NCI-H526 treated with DMSO at 0.1 percent for 48 hours (cell line): Measurements from ENCODE around the gene EEF1B2.
"Not testable (repeated sequence)": the region's sequence is repeated elsewhere in the genome, so short reads cannot be mapped to it uniquely, and the experiment has no call there.

ENCODE experiments used
- DNase-seq: peaks from one replicate; lab custom pipeline; 2025; lab: John Stamatoyannopoulos, UW

The EEF1B2 gene

GRCh38 chr2:206159346-206160124, at the start of gene EEF1B2, which contains the start of gene NDUFS1:
TSS of gene EEF1B2 (plus strand) at chr2:206159895. CDS start at chr2:206159980, 85 bp downstream.
TSS of gene NDUFS1 (minus strand) at chr2:206159444. CDS start at chr2:206153678, 5,766 bp downstream.
- peak; percentile 89 for DNase-seq

- DNase-seq, result no peak
Observed at GRCh38 chr2:206112108-206112507, 47.6 kb upstream of the EEF1B2 start.

- no peak for DNase-seq
Observed at GRCh38 chr2:206112846-206113547, 46.7 kb upstream of the EEF1B2 start.

- no peak for DNase-seq
Observed at GRCh38 chr2:206115026-206115578, 44.6 kb upstream of the EEF1B2 start.

- DNase-seq, result no peak
Observed at GRCh38 chr2:206116278-206116677, 43.4 kb upstream of the EEF1B2 start.

DNA sequence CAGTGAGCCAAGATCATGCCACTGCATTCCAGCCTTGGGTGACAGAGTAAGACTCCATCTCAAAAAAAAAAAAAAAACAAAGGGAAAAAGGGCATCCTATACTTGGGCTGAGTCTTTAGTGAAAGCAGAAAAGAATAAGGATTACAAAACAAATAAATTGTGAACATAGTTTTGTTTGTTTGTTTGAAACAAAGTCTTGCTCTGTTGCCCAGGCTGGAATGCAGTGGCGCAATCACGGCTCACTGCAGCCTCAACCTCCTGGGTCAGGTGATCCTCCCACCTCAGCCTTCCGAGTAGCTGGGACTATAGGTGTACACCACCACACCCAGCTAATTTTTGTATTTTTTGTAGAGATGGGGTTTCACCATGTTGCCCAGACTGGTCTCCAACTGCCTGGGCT, 37.1 kb upstream of the EEF1B2 start:
- DNase-seq, result not testable (repeated sequence)

GRCh38 chr2:206125901-206126300, 33.8 kb upstream of the EEF1B2 start:
- DNase-seq, result no peak

DNA sequence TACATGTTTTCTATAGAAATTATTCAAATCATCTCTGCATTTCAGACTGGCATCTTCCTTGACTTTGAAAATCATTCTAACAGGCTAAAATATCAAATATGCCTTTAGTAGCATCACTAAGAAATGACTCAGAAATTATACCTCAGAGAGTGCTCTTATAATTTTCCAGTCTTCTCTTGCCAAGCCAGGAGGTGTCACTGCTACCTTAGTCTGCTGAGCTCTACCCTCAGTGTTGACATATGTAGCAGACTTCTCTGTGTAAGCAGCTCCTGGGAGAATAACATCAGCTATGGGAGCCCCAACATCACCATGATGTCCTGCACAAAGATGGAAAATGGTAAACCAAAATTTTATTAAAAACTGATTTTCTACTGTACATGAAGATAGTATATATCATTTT, 32.0 kb upstream of the EEF1B2 start:
- DNase-seq, result no peak

GRCh38 chr2:206143451-206143850, 16.2 kb upstream of the EEF1B2 start:
- no peak for DNase-seq

- DNase-seq, result no peak
Observed at GRCh38 chr2:206144383-206144782, 15.3 kb upstream of the EEF1B2 start.

GRCh38 chr2:206145665-206146064, 14.0 kb upstream of the EEF1B2 start:
- DNase-seq, result no peak

- no peak for DNase-seq
Observed at GRCh38 chr2:206149330-206149729, 10.4 kb upstream of the EEF1B2 start.

- DNase-seq, result no peak
Observed at GRCh38 chr2:206150168-206150567, 9.5 kb upstream of the EEF1B2 start.

DNA sequence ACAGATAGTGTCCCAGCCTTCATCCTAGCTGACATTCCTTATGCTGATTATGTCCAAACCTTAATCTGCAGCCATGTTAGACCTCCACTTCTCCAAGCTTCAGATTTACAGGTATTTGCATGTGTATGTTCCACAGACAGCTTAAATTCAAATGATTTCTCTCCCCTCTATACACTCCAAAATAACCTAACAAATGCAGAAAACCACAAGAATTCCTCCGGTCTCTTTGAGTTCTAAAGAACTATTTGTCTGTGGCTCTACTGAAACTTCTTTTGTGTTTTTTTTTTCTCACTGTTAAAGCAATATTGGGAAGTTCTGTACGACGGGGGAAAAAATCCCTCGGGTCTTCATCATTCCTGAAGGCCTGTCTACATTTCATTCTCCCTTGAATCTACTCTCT, 9.1 kb upstream of the EEF1B2 start:
- DNase-seq, result peak; percentile 14

DNA sequence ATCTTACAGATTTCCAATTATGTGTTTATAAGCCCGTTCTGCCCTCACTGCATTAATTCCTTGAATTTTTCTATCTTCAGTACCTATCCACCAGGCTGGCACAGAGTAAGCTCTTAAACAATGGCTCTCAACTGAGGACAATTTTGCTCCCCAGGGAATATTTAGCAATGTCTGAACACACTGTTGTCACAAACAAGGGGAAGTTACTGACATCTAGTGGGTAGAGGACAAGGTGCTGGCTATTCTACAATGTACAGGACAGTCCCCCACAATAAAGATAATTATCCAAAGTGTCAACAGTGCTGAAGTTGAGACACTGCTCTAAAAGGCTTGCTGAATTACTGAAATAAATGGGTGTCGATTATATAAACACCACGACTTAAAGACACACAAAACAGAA, 5.5 kb upstream of the EEF1B2 start:
- DNase-seq, result no peak

GRCh38 chr2:206157014-206157413, 2.7 kb upstream of the EEF1B2 start:
- not testable (repeated sequence) for DNase-seq

DNA sequence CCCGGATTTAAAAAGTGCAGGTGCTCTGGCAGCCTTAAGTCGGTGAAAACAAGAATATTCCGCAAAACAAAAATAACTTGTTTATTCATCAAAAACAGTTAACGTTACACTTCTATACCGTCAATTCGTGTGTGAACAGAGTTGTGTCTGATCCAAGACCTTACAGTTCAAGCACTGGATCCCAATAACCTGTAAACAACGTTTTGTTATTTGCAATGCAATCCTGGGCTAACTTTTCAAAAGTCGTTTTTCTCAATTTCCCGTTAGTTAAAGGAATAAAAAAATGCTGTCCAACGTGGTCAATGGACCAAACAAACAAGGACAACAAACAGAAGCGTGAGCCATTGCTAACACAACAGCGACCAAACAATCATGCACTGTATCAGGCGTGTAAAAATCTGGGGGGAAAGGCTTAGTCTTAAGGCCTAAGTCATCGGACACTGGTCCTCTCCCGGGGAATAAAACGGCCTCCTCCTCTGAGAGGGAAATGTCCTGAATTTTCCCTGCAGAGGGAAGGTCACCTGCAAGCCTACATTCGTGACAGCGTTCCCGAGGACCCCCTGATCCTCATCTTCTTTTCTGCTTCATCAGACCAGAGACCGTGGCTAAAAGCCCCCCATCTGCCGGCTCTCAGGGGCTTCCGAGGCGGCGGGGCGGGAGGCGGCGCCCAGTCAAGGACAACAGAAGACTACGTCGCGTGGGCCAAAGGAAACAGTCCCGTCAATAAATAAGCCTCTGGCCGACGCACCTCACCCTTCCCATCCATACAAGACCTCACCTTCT, 941 bp upstream of the EEF1B2 start:
- no peak for DNase-seq

- DNase-seq, result no peak
Observed at GRCh38 chr2:206160125-206160806, 571 bp downstream of the EEF1B2 start.

GRCh38 chr2:206160807-206161179, 1.1 kb downstream of the EEF1B2 start:
- DNase-seq, result no peak

GRCh38 chr2:206162401-206162800, 2.7 kb downstream of the EEF1B2 start:
- not testable (repeated sequence) for DNase-seq

GRCh38 chr2:206163251-206163880, 3.7 kb downstream of the EEF1B2 start:
- DNase-seq, result no peak
